ENCODE data around the gene PDLIM5.

PDLIM5 gene

DNA sequence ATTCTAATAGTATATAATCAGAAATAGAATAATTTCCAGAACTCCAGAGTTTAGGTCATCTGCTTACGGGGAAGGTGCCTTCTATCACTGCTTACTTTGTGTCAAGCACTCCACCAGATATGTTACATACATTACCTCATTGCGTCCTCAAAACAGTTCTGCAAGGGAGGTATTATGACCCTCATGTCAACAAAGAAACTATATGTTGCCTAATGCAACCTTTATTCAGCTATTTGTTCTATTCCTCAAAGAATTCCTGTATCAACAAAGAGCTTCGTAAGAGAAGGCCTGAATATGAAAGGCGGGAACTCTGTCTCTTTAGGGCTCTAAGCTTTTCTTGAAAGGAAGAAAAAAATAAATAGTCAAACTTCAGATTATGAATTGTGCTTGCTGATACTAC, 114.7 kb downstream of the PDLIM5 start:
- DNase-seq: no peak

DNA sequence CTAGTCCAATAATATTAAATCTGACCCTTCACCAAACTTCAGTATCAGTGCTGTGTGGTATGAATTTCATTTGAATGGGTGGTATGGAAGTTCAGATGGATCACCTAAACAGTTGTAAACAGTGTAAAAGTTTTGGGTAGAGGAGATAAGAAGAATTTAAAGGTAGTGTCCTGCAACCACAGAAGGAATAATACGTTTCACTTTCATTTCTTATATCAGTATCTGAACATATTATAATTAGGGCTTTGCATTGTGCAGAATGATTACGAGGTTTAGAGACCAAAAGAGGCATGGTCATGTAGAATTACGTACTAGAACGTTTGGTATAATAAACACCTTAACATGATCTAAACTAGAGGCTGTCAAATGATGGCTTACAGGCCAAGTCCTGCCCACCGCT, 116.1 kb downstream of the PDLIM5 start:
- no peak for DNase-seq

DNA sequence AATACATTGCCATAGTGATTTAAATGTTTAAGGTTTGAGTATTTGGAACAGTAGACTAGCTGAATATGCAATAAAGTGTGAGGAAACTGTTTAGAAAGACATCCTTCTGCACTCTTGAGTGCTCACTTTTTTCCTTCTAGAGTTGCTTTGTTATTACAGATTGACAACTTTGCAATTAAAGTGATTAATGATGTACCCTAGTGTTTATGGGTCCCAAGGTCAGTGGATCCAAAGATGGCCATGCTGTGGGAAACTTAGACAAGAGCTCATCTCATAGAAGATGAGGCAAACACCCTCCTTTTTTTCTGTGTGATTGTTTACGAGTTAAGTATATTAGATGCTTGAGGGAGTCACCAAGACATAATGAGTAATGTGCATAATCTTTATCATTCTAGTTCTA, 118.8 kb downstream of the PDLIM5 start:
- DNase-seq: no peak

DNA sequence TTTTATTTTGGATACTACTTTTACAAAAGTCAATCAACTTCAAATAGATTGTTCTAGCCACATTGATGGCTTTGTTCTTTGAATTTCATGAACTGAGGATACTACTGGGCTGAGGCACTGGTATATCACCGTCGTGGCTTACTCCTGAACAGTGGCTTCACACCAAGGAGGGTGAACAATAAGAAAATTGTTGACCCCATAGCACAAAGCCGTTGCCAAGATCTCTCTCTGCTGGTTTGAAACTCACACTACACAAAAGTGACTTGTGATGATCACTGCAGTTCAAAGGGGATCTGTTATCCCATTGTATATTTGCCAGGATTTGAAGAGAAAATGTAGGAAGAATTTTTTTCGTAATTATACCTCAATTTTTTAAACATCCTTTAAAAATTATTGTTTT, 119.6 kb downstream of the PDLIM5 start:
- no peak for DNase-seq

DNA sequence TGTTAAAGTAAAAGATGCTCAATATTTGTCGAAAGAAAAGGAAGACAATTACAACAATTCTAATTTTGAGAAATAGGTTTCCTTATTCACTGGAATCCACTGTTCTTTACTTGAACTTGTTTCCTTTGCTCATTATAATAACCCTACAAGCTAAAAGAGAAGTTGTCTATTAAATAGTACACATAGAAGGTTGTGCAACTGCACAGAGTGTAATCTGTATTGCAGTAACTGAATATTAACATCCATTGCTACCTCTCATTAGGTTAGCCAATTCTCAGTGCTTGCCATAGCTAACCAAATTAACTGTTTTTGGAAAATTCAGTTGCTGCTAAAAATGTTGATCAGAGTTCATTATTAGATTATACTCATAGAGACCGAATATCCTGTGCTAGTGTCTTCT, 120.0 kb downstream of the PDLIM5 start:
- DNase-seq: no peak

DNA sequence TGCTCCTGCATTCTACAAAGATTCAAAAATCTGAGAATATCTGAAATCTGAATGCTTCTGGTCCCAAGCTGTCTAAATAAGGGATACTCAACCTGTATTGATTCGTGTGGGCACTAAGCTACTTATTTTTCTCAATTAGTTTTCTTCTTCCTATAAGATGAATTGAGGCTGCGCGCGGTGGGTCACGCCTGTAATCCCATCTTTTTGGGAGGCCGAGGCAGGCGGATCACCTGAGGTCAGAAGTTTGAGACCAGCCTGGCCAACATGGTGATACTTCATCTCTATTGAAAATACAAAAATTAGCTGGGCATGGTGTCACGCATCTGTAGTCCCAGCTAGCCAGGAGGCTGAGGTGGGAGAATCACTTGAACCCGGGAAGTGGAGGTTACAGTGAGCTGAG, 122.3 kb downstream of the PDLIM5 start:
- DNase-seq: no peak

DNA sequence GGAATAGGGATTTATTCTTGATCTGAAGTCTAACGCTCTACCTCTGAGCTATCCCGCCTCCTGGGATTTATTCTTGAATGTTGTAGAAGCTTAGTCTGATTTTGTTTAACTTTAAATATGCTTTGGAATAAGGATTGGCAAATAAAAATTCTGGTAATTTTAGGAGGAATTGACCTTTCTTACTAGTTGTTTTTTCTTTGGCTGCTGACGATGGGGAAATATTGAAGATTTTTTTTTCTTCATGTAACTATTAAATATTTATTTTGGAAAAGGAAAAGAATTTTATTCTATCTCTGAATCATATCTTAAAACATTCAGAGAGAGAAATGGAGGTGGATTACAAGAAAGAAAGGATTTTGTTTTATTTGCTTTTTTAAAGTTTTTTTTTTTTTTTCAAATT, 122.9 kb downstream of the PDLIM5 start:
- DNase-seq: no peak

DNA sequence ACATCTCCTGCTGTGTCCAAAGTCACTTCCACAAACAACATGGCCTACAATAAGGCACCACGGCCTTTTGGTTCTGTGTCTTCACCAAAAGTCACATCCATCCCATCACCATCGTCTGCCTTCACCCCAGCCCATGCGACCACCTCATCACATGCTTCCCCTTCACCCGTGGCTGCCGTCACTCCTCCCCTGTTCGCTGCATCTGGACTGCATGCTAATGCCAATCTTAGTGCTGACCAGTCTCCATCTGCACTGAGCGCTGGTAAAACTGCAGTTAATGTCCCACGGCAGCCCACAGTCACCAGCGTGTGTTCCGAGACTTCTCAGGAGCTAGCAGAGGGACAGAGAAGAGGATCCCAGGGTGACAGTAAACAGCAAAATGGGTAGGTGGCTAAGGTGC, 123.9 kb downstream of the PDLIM5 start:
- no peak for DNase-seq

DNA sequence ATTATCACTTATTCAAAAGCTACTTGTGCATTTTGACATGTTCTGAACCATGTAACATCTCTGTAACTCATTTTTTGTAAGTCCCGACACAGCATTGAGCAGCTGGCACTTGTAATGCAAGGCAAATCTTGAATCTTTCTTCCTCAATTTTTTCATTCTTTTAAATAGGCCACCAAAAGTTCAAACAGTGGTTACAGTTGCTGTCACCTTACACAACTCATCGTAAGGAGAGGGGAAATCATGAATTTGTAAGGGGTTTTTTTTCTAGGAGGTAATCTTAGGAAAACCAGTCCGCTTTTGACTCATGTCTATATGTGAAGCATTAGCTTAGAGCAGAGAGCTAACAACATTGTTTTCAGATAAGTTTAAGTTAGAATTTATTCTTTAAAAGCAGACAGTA, 124.5 kb downstream of the PDLIM5 start:
- DNase-seq: no peak

DNA sequence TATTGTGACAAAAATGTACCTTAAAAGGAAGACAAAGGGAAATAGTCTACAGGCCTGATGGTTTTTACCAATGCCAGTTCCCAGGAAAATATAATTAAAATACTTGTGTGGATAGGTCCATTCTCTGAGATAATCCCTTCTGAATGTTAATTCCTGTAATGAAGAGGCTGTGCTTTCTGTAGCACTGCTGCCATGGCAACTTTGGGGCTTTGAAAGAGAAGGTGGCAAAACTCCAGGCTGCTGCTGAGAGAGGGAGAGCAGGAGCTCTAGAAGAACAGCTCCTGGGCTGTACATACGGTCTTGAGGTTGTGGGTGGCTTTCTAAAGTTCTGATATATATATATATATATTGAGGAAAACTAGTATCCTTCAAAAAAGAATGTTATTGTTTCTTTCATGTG, 125.4 kb downstream of the PDLIM5 start:
- no peak for DNase-seq

DNA sequence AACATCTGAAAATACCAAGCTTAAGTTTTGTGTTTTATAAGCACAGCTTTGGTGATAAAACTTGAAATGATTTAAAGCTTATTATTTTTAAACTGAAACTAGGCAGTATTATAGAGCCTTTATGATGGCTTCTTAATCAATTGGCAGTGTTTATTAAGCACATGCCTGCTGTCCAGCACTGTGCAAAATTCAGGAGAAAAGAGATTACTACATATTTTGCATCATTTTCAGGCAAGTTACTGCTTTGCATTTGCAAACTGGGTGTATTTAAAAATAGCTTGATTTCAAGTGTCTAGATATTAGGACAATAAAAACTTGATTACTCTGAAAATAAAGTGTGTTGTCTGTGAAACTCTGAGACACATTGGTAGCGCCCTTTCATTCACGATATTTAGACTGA, 126.5 kb downstream of the PDLIM5 start:
- DNase-seq: no peak

DNA sequence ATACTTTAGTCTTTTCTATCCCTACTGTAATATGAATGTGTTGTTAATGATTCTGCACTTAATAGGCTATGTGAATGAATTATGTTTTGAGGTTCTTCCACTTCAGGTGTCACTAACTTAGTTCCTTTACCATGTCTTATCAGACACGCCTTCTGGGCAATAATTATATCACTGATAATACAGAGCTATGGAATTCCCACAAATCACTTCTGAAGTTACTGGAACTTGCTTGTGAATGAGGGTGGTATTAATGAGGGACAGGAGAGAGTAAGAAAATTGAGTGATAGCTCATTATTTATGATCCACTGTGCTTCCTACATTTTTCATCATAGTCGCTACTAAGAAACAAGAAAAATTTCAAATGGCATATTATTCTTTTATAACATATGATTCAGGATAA, 130.0 kb downstream of the PDLIM5 start:
- no peak for DNase-seq

DNA sequence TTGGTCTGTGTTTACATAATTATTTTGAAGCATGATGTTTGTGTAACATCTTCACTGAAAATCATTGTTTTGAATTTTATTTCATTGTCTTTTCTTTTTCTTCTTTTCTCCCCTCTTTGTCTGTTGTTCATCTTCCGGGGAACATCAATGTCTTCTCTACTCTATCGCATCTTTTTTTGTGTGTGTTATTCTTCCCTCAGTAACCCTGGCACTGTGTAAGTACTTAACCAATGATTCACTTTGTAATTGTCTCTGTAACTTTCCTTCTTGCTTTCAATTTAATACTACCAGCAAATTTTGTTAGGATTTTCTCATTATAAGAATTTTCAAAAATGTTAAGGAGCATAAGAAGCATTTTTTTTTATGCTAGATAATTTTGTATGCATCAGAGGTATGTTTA, 130.8 kb downstream of the PDLIM5 start:
- no peak for DNase-seq

DNA sequence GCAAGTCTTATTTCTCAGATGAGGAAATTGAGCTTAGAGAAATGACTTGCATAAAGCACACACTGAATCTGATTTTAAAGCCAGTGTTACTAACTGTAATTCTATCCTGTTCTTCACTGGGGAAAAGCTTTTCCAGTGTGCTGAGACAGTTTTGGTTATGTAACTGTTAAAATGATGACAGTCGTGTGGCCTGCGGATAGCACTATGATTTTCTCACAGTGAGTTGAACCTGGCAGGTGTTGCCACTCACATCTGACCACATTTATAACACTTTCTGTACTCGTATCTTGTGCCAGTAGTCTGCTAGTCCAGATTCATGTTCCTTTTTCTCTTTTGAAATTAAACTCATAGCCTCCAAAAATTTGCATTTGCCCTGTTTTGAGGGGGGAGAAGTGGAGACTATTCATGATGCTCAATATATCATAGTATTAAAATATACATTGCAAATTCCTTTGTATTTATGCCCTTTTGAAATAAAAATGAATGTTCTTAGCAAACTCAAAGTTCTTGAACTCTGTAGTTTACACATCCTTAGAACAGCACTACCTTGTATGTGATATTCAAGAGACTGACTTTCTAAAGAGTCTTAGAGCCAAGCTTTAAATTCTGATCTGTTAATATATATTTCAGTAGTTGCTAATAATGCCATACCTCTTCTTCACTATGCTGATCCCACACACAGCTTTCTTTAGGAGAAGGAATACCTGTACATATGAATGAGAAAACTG, 132.3 kb downstream of the PDLIM5 start:
- no peak for DNase-seq

DNA sequence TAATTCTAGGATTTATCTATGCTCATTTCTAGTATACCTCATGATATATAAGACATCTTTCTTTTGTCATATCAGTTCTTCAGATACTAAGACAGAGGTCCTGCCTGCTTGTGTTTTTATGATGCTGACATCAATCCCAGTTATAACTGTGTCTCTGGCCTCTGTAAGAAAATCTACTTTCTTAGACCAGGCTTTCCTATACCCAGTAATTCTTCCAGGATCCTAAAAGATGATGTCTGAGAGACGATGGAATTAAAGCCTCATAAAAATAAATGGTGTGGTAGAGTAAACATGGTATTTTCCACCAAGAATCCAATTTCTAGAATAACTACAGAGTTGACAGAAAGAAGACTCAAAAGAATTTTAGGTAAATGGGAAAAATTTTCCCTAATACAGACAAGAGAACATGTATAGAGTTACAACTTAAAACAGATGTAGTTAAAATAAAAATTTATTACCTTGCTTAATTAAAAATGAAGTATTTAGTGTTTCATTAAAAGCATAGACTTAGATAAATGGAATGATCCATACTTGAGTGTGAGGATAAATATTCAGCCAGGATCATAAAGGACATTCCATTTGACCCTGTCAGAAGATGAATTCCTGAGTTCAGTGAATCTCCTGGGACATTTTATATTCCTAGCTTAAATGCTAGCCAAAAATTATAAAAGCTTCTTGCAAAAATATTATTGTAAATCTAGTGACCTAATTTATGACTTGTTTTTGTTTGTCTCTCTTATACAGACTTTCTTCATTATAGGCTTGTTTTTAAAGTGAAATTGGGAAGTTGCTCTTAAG, 137.4 kb downstream of the PDLIM5 start:
- no peak for DNase-seq

DNA sequence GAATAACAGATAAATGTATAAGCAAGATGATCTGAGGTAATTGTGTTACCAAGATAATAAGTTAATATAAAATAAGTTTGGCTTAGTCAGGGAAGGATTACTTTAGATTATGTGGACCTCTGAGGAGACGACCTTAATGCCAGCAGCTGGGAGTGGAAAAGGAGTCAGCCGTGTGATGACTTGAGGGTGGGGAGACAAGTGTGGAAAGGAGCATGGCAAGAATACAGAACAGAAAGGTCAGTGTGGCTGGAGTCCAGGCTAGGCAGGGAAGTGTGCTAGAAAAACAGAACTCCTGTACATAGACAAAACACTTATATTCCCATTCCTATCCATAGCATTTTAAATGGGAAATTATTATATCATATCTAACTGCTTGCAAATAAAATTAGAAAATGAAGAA, 138.8 kb downstream of the PDLIM5 start:
- DNase-seq: no peak

DNA sequence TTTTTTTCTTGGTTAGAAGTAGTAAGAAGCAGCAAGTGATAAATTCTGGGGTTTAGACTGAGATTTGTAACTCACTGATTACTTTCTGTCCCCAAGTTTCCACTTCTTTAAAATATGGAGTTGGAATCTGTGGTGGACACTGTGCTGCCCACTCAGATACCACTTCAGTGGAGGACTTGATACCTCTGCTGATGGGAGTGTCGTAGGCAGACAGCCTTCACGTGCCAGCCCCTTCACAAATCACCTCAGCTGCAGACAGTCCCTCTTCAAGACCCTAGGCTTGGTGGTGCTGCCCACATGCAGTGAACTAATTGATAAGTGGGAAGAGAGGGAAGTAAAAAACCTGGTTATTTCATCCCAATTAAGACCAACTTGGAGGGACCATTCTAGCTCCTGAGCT, 139.5 kb downstream of the PDLIM5 start:
- no peak for DNase-seq

DNA sequence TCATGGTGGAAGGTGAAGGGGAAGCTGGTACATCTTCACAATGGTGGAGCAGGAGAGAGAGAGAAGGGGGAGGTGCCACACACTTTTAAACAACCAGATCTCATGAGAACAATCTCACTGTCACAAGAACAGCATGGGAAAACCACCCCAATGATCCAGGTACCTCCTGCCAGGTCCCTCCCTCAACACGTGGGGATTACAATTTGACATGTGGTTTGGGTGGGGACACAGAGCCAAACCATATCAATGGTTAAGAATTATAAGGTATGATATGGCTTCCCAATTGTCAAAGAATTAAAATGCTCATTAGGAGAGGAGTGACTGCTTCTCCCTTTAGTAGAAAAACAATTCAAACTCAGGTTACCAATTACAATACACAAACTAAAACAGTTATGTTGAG, 143.3 kb downstream of the PDLIM5 start:
- DNase-seq: no peak

DNA sequence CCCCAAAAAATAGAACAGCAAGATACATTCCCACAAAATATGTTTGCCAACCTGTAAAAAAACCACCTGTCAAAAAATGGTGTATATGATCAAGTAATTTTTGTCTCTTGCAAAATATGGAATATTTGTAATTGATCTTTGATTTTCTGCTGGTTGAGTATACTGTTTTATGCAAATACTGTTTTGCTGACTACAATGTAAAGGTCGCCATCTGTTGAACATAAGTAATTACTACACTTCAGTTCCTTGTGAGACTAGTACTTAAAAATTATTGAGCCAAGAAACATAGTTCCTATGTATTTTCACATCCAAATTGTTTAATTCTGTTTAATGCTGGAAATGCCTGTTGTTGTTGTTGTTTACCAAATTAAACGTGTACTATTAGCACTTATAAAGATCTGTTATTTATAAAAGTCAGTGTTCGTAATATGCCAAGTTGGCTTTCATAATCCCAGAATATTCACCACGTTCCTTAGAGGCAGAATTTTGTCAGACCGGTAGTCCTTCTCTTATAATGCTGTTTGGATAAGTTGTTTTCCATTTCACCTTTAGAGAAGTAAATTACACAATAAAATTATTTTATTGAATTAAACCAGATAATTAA, 144.2 kb downstream of the PDLIM5 start:
- DNase-seq: peak; percentile 9

DNA sequence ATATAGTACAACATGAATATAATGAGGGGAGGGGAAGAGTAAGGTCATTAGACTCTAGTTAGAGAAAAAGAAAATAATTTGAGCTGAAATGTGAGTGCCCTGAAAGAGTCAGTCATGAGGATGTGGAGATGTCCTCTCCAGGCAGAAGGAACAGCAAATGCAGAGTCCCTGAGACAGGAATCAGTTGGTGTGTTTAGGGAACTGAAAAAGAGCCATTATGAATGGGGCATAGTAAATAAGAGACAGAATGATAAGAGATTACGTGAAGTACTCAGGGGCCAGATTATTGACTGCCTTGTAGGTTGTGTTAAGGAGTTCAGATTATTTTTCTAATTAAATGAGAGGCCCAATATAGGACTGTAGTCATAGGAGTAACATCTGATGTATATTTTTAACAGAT, 147.0 kb downstream of the PDLIM5 start:
- no peak for DNase-seq

DNA sequence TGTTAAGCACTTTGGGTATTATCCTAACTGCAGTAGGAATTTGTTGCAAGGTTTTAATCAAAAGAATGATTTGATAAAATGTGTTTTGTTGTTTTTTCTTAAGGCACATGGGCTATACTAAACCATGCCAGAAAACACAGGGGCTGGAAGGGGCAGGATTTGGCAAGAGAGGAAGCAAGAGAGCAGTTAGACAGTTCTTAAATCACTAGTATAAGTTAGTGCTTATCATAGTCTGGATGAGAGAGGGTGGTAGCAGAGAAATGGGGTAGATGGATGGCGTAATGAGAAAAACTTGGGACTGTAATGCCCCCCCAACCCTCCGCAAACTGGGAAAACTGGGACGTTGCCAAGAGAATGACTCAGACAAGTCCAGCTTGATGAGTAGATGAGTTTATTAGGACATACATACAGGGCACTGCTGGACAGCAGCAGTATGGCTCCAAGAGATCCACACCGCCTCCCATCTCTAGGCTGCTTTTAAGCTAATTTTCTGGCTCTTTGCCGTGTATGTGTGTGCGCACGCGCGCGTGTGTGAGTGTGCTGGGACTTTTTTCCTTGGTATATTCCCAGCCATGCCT, 151.5 kb downstream of the PDLIM5 start:
- no peak for DNase-seq

DNA sequence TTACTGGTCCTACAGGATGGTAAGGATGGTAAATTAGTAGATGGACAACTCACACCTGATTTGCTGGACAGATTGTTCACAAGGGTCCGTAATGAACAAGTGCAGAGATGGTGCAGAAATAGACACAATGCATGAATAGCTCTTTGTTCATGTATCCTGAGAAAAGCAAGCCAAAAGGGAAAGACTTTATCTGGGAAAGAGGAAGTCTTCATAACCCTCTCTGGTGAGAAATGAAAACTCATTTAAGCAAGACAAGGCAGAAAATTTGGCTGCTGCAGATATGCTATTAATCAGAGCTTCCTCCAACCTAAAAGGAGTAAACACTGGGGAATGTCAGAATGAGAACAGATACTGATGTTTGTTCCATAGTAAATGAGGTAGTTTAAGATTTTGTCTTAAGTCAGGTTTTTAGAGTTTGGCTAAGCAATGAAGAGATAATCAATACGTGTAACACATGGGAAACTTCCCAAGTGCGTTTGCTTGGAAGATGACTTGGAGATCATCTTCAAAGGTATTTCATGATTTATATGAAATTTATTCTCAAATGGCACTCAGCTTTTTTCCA, 153.6 kb downstream of the PDLIM5 start:
- no peak for DNase-seq

DNA sequence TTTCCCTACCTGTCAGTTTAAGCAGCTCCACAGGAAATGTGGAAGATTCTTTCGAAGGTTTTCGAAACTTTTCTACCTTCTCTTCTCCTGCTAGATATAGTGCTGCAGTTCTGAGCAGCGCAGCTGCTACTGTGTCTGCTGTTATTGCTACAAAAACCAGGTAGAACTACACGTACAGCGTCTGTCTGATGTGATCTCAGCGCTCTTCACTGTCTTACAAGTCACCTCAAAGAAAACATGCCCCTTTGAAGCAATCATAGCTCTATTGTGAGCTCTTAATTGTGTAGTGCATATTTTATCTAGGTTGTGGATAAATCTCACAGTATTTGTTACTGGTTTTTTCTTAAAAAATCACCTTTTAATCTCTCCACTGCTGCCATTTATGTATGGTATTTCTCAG, 158.4 kb downstream of the PDLIM5 start:
- no peak for DNase-seq

DNA sequence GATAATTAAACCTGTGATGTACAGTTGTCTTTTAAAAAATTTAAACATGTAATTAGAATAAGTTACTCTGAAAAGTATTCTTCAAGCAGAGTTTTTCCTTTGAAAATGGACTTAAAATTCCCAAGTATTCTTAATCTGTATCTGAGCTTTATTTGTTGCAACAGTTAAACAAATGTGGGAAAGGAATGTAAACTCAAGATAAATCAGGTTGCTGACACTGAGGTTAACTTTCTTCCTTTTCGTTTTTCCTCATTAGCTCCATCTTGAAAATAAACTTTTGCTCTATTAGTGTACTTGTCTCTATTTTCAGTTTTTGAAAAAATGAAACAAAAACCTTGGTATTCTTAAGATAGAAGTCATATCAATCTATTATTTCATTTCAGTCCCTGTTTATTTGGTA, 161.5 kb downstream of the PDLIM5 start:
- DNase-seq: no peak
